Activated CD8-positive, alpha-beta memory T cell treated with anti-CD3 and anti-CD28 coated beads for 48 hours (primary cell): ENCODE results near the gene TTLL11.
"Not testable (repeated sequence)": the region's sequence is repeated elsewhere in the genome, so short reads cannot be mapped to it uniquely, and the experiment has no call there.

Source experiments
- DNase-seq, 3 experiments: peaks; one replicate each; pipeline ENCODE4 v3.0.0-alpha.2; 2020; ENCODE audit warnings: low read depth in 2 of 3, low spot score in 2 of 3

TTLL11 gene

GRCh38 chr9:122085260-122085659 lies 7.8 kb downstream of the TTLL11 start:
- DNase-seq = no peak

- no peak for DNase-seq
Measured at GRCh38 chr9:122084026-122084675, 9.0 kb downstream of the TTLL11 start.

- no peak for DNase-seq
Measured at GRCh38 chr9:122080986-122081385, 12.1 kb downstream of the TTLL11 start.

- no peak for DNase-seq
Measured at GRCh38 chr9:122078557-122078956, 14.6 kb downstream of the TTLL11 start.

- DNase-seq = no peak
Measured at GRCh38 chr9:122076773-122077172, 16.3 kb downstream of the TTLL11 start.

GRCh38 chr9:122076117-122076516 lies 17.0 kb downstream of the TTLL11 start:
- DNase-seq = no peak

- no peak for DNase-seq
Measured at GRCh38 chr9:122075135-122076030, 17.7 kb downstream of the TTLL11 start.

GRCh38 chr9:122071715-122072114 lies 21.4 kb downstream of the TTLL11 start:
- no peak for DNase-seq

GRCh38 chr9:122070728-122071515 lies 22.2 kb downstream of the TTLL11 start:
- no peak for DNase-seq

GRCh38 chr9:122066680-122067079 lies 26.4 kb downstream of the TTLL11 start:
- not testable (repeated sequence) for DNase-seq

- DNase-seq = no peak
Measured at GRCh38 chr9:122065923-122066629, 27.0 kb downstream of the TTLL11 start.

GRCh38 chr9:122060481-122060880 lies 32.6 kb downstream of the TTLL11 start:
- DNase-seq = no peak

- DNase-seq = no peak
Measured at GRCh38 chr9:122059955-122060324, 33.2 kb downstream of the TTLL11 start.

- DNase-seq = no peak
Measured at GRCh38 chr9:122059214-122059954, 33.7 kb downstream of the TTLL11 start.

- no peak for DNase-seq
Measured at GRCh38 chr9:122058709-122059108, 34.4 kb downstream of the TTLL11 start.

GRCh38 chr9:122058051-122058450 lies 35.1 kb downstream of the TTLL11 start:
- DNase-seq = no peak

- DNase-seq = no peak
Measured at GRCh38 chr9:122057211-122057610, 35.9 kb downstream of the TTLL11 start.

GRCh38 chr9:122056484-122056883 lies 36.6 kb downstream of the TTLL11 start:
- no peak for DNase-seq

- DNase-seq = no peak
Measured at GRCh38 chr9:122055701-122056100, 37.4 kb downstream of the TTLL11 start.

- no peak for DNase-seq
Measured at GRCh38 chr9:122053567-122054350, 39.3 kb downstream of the TTLL11 start.
